ENCODE data around the gene HSPD1.
A peak's percentile ranks its signal among the peaks of the same experiment; 100 is the strongest.

HSPD1 gene

GRCh38 chr2:197502201-197502600, 2.6 kb upstream of the HSPD1 start:
- H3K4me3 ChIP-seq: no peak overlapping the region
- DNase-seq: no peak
- H3K27me3 ChIP-seq: no peaks in the 10 kb centered on the region
- no peaks in the 10 kb centered on the region for H3K9me3 ChIP-seq
- H3K36me3 ChIP-seq: peaks cover 6 to 23% (median 9%) of the 10 kb centered on the region in 3 donors
- peaks cover 0 to 35% (median 27%) of the 10 kb centered on the region in 4 donors for H3K4me1 ChIP-seq
- intact Hi-C loops (cut with DNase I; ENCODE audit: low total_unique reads): no loop called here
- no peak for TF ChIP-seq CTCF (IDR thresholded peaks at IDR 0.05)
- H3K27ac ChIP-seq: peak overlapping the region in 1 of 2 donors; percentile 95

- Histone ChIP-seq H3K4me1 (peaks cover 0 to 51% (median 35%) of the 10 kb centered on the region in 4 donors), H3K9me3 (no peaks in the 10 kb centered on the region), H3K36me3 (peaks cover 21 to 39% (median 25%) of the 10 kb centered on the region in 3 donors), H3K4me3 (peak overlapping the region; percentile 81 to 91), H3K27ac (peak overlapping the region; percentile 95 to 97), H3K27me3 (no peaks in the 10 kb centered on the region)
- TF ChIP-seq CTCF (IDR thresholded peaks at IDR 0.05): no peak
- intact Hi-C loops (cut with DNase I; ENCODE audit: low total_unique reads): no loop called here
- DNase-seq: no peak
These were observed 977 bp upstream of the HSPD1 start for GRCh38 chr2:197500503-197501131.

DNA sequence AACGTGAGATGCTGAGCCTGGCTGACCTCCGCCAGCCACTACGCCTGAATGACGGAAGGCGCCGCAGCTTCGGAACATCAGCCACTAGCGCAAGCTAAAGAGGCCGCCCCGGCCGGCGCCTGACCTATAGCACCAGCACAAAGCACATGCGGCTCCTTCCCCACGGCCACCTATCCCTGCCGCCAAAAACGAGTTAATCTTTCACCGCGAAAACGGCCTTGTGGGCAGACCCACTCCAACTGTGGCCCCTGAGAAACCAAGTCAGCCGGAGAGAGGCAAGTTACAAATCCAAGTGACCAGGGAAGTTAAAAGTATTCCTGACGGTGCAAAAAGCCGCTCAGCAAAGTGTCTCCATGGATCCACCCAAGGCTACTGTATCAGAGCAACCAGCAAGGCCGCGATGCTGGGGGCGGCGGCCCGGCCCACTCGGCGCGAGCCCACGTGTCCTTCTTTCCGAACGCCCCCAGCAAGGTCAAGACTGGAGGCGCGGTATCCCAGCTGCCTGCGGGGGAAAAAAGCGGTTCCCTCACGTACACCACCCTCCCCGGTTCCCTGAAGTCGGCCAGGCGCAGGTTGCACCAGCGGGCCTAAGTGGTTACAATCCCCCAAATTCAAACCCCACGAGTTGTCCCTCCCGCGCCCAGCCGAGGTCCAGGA, 575 bp downstream of the HSPD1 start:
- Histone ChIP-seq H3K36me3 (peaks cover 30 to 42% (median 38%) of the 10 kb centered on the region in 3 donors), H3K4me1 (peaks cover 0 to 55% (median 36%) of the 10 kb centered on the region in 4 donors), H3K9me3 (no peaks in the 10 kb centered on the region), H3K4me3 (peak overlapping the region; percentile 81 to 91), H3K27me3 (no peaks in the 10 kb centered on the region), H3K27ac (peak overlapping the region; percentile 95 to 97)
- TF ChIP-seq CTCF (IDR thresholded peaks at IDR 0.05): no peak
- DNase-seq: peak; percentile 58 to 77
- intact Hi-C loops (cut with DNase I; ENCODE audit: low total_unique reads): loop anchor here (2.0 kb wide), 1 partner anchor 46 kb away; the partner anchor contains the start of gene COQ10B

DNA sequence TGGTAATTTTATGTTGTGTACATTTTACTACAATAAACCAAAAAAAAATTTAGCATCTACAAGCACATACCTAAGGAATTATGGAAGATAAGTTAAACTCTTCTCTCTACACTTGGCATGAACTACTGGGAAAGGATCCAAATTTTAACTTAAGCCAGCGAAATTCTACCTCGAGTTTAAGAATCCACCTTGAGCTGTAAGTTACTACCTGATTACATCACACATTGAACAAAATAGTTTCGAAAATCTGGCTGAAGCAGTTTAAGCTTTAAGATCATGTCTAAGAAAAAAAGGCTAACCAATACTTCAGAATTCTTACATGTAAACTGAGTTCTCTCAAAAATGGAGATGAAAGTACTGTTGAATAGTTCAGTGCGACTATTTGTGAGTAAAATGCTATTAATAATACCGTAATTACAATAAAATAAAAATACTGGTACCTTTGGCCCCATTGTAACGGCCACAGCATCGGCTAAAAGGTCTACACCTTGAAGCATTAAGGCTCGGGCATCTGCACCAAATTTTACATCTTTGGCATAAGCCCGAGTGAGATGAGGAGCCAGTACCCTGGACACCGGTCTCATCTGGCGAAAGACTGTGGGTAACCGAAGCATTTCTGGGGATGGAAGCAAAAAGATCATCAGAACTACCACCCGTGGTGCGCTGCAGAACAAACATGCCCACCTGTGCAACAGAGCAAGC, 1.3 kb downstream of the HSPD1 start:
- intact Hi-C loops (cut with DNase I; ENCODE audit: low total_unique reads): loop anchor here (2.0 kb wide), 1 partner anchor 46 kb away; the partner anchor contains the start of gene COQ10B
- Histone ChIP-seq H3K4me3 (peak overlapping the region; percentile 81 to 91), H3K9me3 (no peaks in the 10 kb centered on the region), H3K4me1 (peaks cover 0 to 55% (median 36%) of the 10 kb centered on the region in 4 donors), H3K27me3 (no peaks in the 10 kb centered on the region), H3K27ac (peak overlapping the region; percentile 95 to 97), H3K36me3 (peaks cover 37 to 42% (median 39%) of the 10 kb centered on the region in 3 donors)
- DNase-seq: no peak
- no peak for TF ChIP-seq CTCF (IDR thresholded peaks at IDR 0.05)

DNA sequence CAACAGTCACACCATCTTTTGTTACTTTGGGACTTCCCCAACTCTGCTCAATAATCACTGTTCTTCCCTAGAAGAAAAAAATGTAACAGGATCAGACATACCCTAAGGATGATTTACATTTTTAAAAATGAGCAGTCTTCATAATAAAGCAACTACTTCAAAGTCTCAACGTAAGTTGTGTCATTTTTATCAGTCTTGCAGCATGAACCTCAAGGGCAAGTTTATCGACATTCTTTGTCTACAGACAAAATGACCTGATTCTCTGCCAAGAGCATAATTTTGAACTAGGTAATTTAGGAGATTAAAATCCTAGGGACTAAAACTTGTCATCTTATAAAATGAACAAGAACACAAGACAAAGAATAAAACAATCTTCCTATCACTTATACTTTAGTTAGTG, 2.3 kb downstream of the HSPD1 start:
- Histone ChIP-seq H3K4me1 (peaks cover 0 to 51% (median 35%) of the 10 kb centered on the region in 4 donors), H3K27ac (no peak overlapping the region), H3K9me3 (no peaks in the 10 kb centered on the region), H3K36me3 (peaks cover 48 to 50% (median 48%) of the 10 kb centered on the region in 3 donors), H3K4me3 (no peak overlapping the region), H3K27me3 (no peaks in the 10 kb centered on the region)
- intact Hi-C loops (cut with DNase I; ENCODE audit: low total_unique reads): no loop called here
- DNase-seq: no peak
- TF ChIP-seq CTCF (IDR thresholded peaks at IDR 0.05): no peak

Measured in tibial artery (tissue), 4 donors.